Activated B cell treated with CpG ODN at 0.5 μM for 24 hours (primary cell): Measurements from ENCODE around the gene SHC2. TPM values are rescaled to one million over a fixed set of nuclear protein-coding genes. Genes with fewer than 3 reads are reported as not detected.

Experiments used
- ATAC-seq: fragments of 200-7000 bp; cut with Tn5 transposase; one replicate; pipeline ENCODE4 v1.10.0; 2021; ENCODE audit warnings: low read depth, mild to moderate bottlenecking, moderate library complexity
- CTCF ChIA-PET: fragments of 350-600 bp; sonication (Branson Sonifier 250); formaldehyde crosslinking; loops from one replicate; lab custom pipeline; 2021; ENCODE audit warnings: antibody characterized with exemption; lab: Charles Lee
- POLR2A ChIA-PET: fragments of 350-600 bp; sonication (Branson Sonifier 250); formaldehyde crosslinking; loops from one replicate; lab custom pipeline; 2021; ENCODE audit warnings: antibody characterized with exemption; lab: Charles Lee
- DNase-seq: peaks from one replicate; pipeline ENCODE4 v3.0.0; 2022
- H3K27ac Mint-ChIP-seq: one replicate; pipeline ENCODE4 v1.8.0; 2020; ENCODE audit warnings: mixed read lengths
- H3K27me3 Mint-ChIP-seq: one replicate; pipeline ENCODE4 v1.8.0; 2021; ENCODE audit warnings: mixed read lengths
- H3K36me3 Mint-ChIP-seq: one replicate; pipeline ENCODE4 v1.8.0; 2021; ENCODE audit warnings: low read depth, mixed read lengths
- H3K4me1 Mint-ChIP-seq: one replicate; pipeline ENCODE4 v1.8.0; 2021; ENCODE audit warnings: mixed read lengths
- H3K4me3 Mint-ChIP-seq: one replicate; pipeline ENCODE4 v1.8.0; 2020; ENCODE audit warnings: mild to moderate bottlenecking, mixed read lengths
- H3K9me3 Mint-ChIP-seq: one replicate; pipeline ENCODE4 v1.8.0; 2020; ENCODE audit warnings: mixed read lengths
- intact Hi-C: fragments of 100-400 bp; cut with micrococcal nuclease; formaldehyde crosslinking; loops from one replicate; pipeline ENCODE4 v1.15.1; 2024
- total RNA-seq: library from RNA; stranded (reverse); gene quantifications from 2 replicates; pipeline ENCODE4 v1.2.3, GENCODE V29; 2022
- TF ChIP-seq, protein P1 (sequence below): fragments of 200-600 bp; IDR thresholded peaks from one replicate; pipeline ENCODE4 v1.8.0; 2022; ENCODE audit warnings: antibody characterized with exemption, mild to moderate bottlenecking

The SHC2 gene
- total RNA-seq, 1 donor from 2014 or later, result not detected

DNA sequence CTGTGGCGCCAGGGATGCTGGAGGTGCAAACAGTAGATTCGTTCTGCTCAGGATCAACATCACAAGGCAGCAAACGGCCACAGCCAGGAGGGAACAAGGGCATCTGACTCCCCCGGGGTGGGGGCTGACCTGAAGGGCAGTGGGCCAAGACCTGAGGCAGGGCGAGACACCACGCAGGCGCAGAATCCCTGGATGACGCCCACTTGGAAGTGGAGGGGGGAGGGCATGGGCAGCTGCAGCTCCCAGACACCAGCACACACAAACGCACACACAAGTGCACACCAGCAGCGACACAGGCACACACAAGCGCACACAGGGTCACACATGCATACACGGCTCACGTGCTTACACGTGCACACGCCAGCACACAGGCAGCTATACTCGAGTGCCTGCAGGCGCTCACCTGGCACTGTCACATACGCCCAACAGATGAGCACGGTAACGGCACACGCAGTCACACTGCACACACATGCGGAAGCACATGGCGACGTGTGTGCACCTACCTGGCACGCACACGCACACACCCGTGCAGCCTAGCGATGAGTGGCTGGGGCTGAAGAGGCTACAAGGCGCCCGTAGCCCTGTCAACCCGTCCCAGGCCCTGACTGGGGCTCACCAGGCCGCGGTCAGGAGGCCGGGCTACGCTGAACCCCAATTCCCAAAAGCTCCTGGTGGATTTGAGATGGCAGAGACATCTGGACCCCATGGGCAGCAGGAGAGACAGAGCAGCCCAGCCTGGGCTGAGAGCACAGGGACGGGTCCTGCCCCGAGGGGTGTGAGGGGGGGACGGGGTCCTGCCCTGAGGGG, 57.4 kb downstream of the SHC2 start:
- Mint-ChIP-seq H3K4me1 (no peaks in the 10 kb centered on the region), H3K9me3 (no peaks in the 10 kb centered on the region), H3K27me3 (peaks cover 11% of the 10 kb centered on the region), H3K27ac (no peak overlapping the region), H3K36me3 (no peaks in the 10 kb centered on the region), H3K4me3 (no peak overlapping the region)
- intact Hi-C loops, result no loop called here
- CTCF ChIA-PET, result no interaction called here
- no peak for ATAC-seq
- no peak for DNase-seq
- TF ChIP-seq, protein P1, sequence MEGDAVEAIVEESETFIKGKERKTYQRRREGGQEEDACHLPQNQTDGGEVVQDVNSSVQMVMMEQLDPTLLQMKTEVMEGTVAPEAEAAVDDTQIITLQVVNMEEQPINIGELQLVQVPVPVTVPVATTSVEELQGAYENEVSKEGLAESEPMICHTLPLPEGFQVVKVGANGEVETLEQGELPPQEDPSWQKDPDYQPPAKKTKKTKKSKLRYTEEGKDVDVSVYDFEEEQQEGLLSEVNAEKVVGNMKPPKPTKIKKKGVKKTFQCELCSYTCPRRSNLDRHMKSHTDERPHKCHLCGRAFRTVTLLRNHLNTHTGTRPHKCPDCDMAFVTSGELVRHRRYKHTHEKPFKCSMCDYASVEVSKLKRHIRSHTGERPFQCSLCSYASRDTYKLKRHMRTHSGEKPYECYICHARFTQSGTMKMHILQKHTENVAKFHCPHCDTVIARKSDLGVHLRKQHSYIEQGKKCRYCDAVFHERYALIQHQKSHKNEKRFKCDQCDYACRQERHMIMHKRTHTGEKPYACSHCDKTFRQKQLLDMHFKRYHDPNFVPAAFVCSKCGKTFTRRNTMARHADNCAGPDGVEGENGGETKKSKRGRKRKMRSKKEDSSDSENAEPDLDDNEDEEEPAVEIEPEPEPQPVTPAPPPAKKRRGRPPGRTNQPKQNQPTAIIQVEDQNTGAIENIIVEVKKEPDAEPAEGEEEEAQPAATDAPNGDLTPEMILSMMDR, result no peak
- POLR2A ChIA-PET, result no interaction called here

DNA sequence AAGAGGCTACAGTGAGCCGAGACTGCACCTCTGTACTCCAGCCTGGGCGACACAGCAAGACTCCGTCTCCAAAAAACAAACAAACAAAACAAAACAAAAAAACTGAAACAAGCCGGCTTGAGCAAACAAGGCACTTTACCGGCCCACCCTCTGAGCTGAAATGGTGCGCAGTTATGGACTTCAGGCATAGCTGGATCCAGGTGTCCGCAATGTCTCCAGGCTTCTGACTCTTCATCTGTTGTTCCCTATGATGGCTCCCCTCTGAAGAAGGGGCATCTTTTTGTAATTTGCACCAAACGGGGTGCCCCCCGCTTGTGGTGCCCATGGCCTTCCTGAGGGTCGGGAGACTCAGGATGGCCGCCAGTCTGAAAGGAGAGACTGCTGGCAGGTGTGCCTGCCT, 58.0 kb downstream of the SHC2 start:
- DNase-seq (no peak), ATAC-seq (no peak)
- TF ChIP-seq, protein P1, result no peak
- no peaks in the 10 kb centered on the region for H3K9me3 Mint-ChIP-seq
- peaks cover 11% of the 10 kb centered on the region for H3K27me3 Mint-ChIP-seq
- POLR2A ChIA-PET, result no interaction called here
- H3K4me1 Mint-ChIP-seq, result no peaks in the 10 kb centered on the region
- CTCF ChIA-PET, result no interaction called here
- no peaks in the 10 kb centered on the region for H3K36me3 Mint-ChIP-seq
- H3K4me3 Mint-ChIP-seq, result no peak overlapping the region
- intact Hi-C loops, result no loop called here
- no peak overlapping the region for H3K27ac Mint-ChIP-seq

DNA sequence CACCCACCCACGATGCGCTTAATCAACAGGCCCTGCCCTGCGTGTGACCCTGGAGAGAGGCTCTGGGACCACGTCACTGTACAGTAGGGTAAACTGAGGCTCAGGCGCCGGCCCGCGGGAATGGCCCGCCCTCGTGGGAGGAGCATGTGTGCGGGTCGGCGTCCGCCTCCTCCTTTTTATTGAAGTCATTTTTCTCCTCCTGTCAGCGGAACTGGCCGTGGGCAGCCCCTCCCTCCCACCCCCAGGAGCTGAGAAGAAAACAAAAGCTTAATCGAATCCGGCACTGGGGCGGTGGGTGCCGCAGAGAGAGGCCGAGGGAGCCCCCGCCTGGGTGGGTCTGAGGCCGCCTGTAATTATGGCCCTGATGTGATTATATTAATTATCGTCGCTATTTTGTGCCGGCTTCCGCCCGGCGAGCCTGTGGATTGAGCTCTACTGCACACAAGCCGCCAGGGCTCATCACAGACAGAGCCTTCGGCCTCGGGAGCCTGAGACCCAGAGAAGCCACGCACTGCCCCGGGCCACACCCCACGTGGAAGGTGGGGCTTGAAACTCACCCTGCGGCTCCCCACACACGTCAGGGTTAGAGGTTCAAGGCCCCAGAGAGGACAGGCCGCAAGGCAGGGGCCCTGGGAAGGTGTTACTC, 58.8 kb downstream of the SHC2 start:
- DNase-seq (no peak), ATAC-seq (no peak)
- Mint-ChIP-seq H3K9me3 (no peaks in the 10 kb centered on the region), H3K27me3 (peaks cover 11% of the 10 kb centered on the region), H3K4me1 (no peaks in the 10 kb centered on the region), H3K36me3 (no peaks in the 10 kb centered on the region), H3K27ac (no peak overlapping the region), H3K4me3 (no peak overlapping the region)
- TF ChIP-seq, protein P1, result no peak
- ChIA-PET CTCF (no interaction called here), POLR2A (no interaction called here)
- intact Hi-C loops, result no loop called here

DNA sequence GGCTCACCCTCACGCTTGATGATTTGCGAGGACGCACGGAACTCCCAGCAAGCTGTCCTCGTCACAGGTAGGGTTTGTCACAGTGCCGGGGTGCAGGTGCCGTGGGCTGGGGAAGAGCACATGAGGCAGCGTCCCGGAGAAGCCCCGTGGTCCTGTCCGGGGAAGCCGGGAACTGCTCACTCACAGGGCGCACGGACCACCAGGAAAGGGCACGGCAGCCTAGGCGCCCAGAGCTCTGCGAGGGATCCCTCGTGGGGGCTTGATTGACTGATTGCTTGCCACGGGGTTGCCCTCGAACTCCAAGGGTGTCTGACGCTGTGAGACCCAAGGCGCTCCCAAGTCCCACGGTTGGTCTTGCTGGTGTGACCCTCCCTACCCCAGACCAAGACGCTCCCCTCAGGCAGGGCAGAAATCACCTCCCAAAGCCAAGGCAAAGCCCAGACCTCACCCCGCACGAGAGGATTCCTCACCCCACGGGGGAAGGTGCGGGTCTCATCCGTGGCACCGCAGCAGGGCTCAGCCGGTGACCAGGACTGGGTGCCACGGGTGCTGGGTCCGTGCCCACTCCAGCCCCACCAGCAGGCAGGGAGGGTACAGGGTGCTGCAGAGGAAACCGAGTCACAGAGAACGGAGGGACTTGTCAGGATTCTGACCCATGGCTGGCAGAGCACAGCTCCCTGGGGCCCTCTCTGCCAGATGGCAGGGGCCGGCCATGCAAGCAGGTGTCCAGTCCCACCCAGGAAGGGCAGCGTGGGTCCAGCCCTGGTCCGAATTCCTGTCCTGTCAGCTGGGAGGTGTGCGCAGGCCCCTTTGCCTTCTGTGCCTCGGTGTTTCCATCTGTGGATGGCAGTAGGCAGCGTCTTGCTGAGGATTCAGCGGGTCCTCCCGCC, 59.6 kb downstream of the SHC2 start:
- H3K27me3 Mint-ChIP-seq, result peaks cover 11% of the 10 kb centered on the region
- POLR2A ChIA-PET, result no interaction called here
- DNase-seq (no peak), ATAC-seq (no peak)
- H3K4me1 Mint-ChIP-seq, result no peaks in the 10 kb centered on the region
- intact Hi-C loops, result no loop called here
- CTCF ChIA-PET, result no interaction called here
- no peaks in the 10 kb centered on the region for H3K36me3 Mint-ChIP-seq
- H3K4me3 Mint-ChIP-seq, result no peak overlapping the region
- no peak overlapping the region for H3K27ac Mint-ChIP-seq
- no peaks in the 10 kb centered on the region for H3K9me3 Mint-ChIP-seq
- TF ChIP-seq, protein P1, result no peak

DNA sequence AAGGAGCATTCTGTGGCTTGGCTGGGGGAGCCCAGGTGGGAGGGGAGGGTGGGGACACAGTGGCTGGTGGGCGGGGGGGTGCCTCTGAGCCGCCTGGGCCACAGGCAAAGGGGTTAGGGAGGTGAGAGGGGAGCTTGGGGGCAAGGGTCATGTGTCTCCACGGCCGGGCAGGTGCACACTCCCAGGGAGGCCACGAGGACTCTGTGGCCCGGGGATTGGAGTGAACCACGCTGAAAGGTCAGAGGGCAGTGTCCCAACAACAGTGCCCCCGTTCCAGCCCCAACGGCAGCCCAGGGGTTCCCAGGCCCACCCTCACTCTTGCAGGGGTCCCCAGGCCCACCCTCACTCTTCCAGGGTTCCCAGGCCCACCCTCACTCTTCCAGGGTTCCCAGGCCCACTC, 61.5 kb downstream of the SHC2 start:
- DNase-seq (no peak), ATAC-seq (no peak)
- intact Hi-C loops, result no loop called here
- TF ChIP-seq, protein P1, result no peak
- Mint-ChIP-seq H3K4me3 (no peak overlapping the region), H3K27ac (no peak overlapping the region), H3K9me3 (peaks cover 5% of the 10 kb centered on the region), H3K36me3 (no peaks in the 10 kb centered on the region), H3K27me3 (peaks cover 10% of the 10 kb centered on the region), H3K4me1 (no peaks in the 10 kb centered on the region)
- CTCF ChIA-PET, result no interaction called here
- POLR2A ChIA-PET, result no interaction called here
